ENCODE measurements around the gene IL21.

GRCh38 chr4:122635205-122635604, 14.3 kb upstream of the IL21 start:
- no peak for TF ChIP-seq EZH2phosphoT487 (IDR thresholded peaks at IDR 0.05; ENCODE audit: low read length)
- TF ChIP-seq CTCF (IDR thresholded peaks at IDR 0.05; ENCODE audit: low read length) = no peak
- no peak for TF ChIP-seq EZH2 (optimal IDR thresholded peaks at IDR 0.05; ENCODE audit: low read depth, low read length)
